DOHH2 (cell line): ENCODE results near the gene ACSL5.

Experiments used
- CTCF ChIP-seq: fragments of 200-600 bp; sonication (generic); IDR thresholded peaks from one replicate; pipeline ENCODE4 v1.5.1; 2014; ENCODE audit warnings: antibody characterized with exemption, mild to moderate bottlenecking, low read depth, low read length; ENCODE audit not compliant: poor library complexity, severe bottlenecking
- EZH2phosphoT487 ChIP-seq: fragments of 200-600 bp; sonication (generic); IDR thresholded peaks from 2 replicates; pipeline ENCODE4 v1.6.1; 2017; ENCODE audit warnings: borderline replicate concordance, mild to moderate bottlenecking, antibody characterized with exemption, low read length, moderate library complexity, mixed read lengths

GRCh38 chr10:112389271-112389822 lies 15.4 kb downstream of the ACSL5 start:
- TF ChIP-seq CTCF (no peak), EZH2phosphoT487 (no peak)
